Small intestine (tissue), 7 donors: Measurements from ENCODE around the gene SLC2A10. TPM values are rescaled to one million over a fixed set of nuclear protein-coding genes. Genes with fewer than 3 reads are reported as not detected.

ENCODE experiments used
- DNase-seq, 2 donors: peaks; one replicate each; pipeline versions ENCODE4 v3.0.0 to v3.0.0-alpha.2; 2013
- FAIRE-seq: peaks from 2 replicates; lab custom pipeline; 2012; peaks lifted over from hg19 to GRCh38; lab: Jason Lieb, UNC
- H3K27ac ChIP-seq, 3 donors: one replicate each; pipeline ENCODE4 v1.5.1; 2013; ENCODE audit warnings: low read length in 2 of 3, mild to moderate bottlenecking in 2 of 3, control low read depth in 1 of 3, inconsistent platforms in 1 of 3, low read depth in 1 of 3, moderate library complexity in 1 of 3
- H3K27me3 ChIP-seq, 3 donors: one replicate each; pipeline ENCODE4 v1.6.1; 2013; ENCODE audit warnings: low read length in 3 of 3, inconsistent platforms in 1 of 3; ENCODE audit not compliant: control insufficient read depth in 3 of 3, insufficient read depth in 3 of 3
- H3K36me3 ChIP-seq, 3 donors: one replicate each; pipeline ENCODE4 v1.6.1; 2013; ENCODE audit warnings: low read length in 3 of 3, inconsistent platforms in 1 of 3, low read depth in 1 of 3, mild to moderate bottlenecking in 1 of 3, moderate library complexity in 1 of 3; ENCODE audit not compliant: control insufficient read depth in 3 of 3, insufficient read depth in 2 of 3
- H3K4me1 ChIP-seq, 3 donors: one replicate each; pipeline ENCODE4 v1.6.1; 2013; ENCODE audit warnings: low read length in 2 of 3, inconsistent platforms in 1 of 3, low read depth in 1 of 3, mild to moderate bottlenecking in 1 of 3, moderate library complexity in 1 of 3; ENCODE audit not compliant: control insufficient read depth in 3 of 3, insufficient read depth in 2 of 3
- H3K4me3 ChIP-seq, 3 donors: one replicate each; pipeline ENCODE4 v1.5.1; 2013; ENCODE audit warnings: low read length in 3 of 3, control low read depth in 1 of 3, inconsistent platforms in 1 of 3, low read depth in 1 of 3, mild to moderate bottlenecking in 1 of 3, moderate library complexity in 1 of 3
- H3K9me3 ChIP-seq, 2 donors: one replicate each; pipeline ENCODE4 v1.6.1; 2013; ENCODE audit warnings: low read depth in 1 of 2, low read length in 1 of 2; ENCODE audit not compliant: control insufficient read depth in 2 of 2, insufficient read depth in 1 of 2
- WGBS, 3 donors: extraction: QIAGEN DNeasy Blood & Tissue Kit; methylation state at CpG; one replicate each; pipeline ENCODE4 v1.1.7; 2013; 5-methylcytosine and 5-hydroxymethylcytosine counted together
- polyA plus RNA-seq, 4 donors: library from polyadenylated mRNA; stranded (reverse) in 3 of 4; unstranded in 1 of 4; fragments of 200-250 nt in 3 of 4; fragments of 120-200 nt in 1 of 4; gene quantifications; one replicate each; pipeline versions ENCODE4 v1.2.1 to v1.2.3, GENCODE V29; 2013
- donor health status: healthy with polysubstance abuse.
- donor health status: control.
- donor health status: control.
- donor health status: Bipolar disorder and iron deficiency.
- donor health status: healthy.

Gene SLC2A10
- polyA plus RNA-seq, 4 donors = 0.27 to 24.0 (median 2.5) TPM

DNA sequence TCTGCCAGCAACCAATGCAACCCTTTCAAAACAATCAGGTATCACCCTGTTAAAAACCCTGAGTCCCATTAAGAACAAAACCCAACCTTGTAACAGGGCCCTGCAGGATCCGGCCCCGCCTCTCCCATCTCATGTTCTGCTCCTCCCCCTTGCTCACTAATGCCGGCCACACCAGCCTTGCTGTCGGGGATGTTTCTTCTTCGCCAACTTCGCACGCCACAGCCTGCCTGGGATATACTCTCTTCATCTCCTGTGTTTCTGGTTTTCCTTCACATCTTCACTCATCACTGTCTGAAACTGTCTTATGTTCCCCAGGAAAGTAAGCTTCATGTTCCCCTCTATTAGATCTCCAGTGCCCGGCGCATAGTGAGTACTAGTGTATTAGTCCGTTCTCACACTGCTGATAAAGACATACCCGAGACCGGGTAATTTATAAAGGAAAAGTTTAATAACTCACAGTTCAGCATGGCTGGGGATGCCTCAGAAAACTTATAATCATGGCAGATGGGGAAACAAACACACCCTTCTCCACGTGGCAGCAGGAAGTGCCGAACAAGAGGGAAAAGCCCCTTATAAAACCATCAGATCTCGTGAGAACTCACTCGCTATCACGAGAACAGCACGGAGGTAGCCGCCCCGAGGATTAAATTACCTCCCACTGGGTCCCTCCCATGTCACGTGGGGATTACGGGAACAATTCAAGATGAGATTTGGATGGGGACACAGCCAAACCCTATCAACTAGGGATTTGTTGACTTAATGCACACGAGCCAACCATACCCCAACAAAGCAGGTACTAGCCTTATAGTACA, 25.3 kb upstream of the SLC2A10 start:
- Histone ChIP-seq H3K27me3 (no peaks in the 10 kb centered on the region), H3K36me3 (peaks cover 0 to 8% (median 0%) of the 10 kb centered on the region in 3 donors), H3K4me1 (peaks cover 0 to 18% (median 6%) of the 10 kb centered on the region in 3 donors), H3K4me3 (peak overlapping the region in 1 of 3 donors; percentile 47), H3K9me3 (no peaks in the 10 kb centered on the region), H3K27ac (peak overlapping the region in 1 of 3 donors; percentile 69)
- WGBS, 3 donors = 39 to 51% (median 51%) methylated on average over 23 of the region's 23 CpGs
- DNase-seq (peak; percentile 18 to 69), FAIRE-seq (no peak)

DNA sequence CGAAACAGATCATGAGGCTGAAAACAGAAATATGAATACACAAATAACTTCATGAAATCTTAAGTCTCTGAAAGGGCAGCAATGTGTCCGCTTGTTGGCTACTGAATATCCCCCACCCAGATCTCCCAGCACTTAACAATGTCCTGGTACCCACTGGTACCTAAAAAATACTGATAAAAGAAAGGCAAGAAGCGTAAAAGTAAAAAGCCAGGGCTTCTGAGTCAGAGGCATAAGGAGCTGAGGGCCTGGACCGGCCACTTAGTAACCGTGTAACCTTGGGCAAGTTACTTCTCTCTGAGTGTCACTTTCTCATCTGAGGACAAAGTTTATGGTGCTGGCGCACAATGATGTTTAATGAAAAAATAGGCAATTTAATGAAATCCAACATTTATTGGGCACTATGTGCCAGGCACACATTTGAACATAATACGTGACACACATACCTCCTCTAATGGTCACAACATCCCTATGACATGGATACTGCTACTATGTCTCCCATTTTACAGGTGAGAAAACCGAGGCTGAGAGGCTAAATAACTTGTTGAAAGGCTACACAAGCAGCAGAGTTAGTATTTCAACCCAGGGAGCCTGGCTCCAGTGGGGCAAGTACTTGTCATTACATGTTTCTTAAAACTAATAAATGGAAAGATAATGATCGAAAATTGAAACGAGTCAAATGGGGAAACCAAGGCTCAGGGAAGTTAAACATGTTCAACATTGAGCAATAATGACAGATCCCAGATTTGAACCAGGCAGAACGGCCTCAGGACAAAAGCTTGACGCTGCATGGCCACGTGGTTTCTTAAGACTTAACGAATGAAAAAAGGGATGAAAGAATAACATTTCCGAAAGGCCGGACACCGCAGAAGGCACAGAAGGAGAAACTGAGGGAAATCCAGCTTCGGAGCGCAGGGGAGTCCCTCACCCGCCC, 21.0 kb upstream of the SLC2A10 start:
- H3K9me3 ChIP-seq = no peaks in the 10 kb centered on the region
- FAIRE-seq (no peak), DNase-seq (peak; percentile 43 to 47)
- H3K4me1 ChIP-seq = peaks cover 0 to 9% (median 6%) of the 10 kb centered on the region in 3 donors
- WGBS, 3 donors = 7 to 13% (median 9%) methylated on average over 20 of the region's 20 CpGs
- no peaks in the 10 kb centered on the region for H3K27me3 ChIP-seq
- peak overlapping the region; percentile 93 to 99 (median 97) for H3K27ac ChIP-seq
- peak overlapping the region; percentile 74 to 91 (median 85) for H3K4me3 ChIP-seq
- peaks cover 0 to 5% (median 0%) of the 10 kb centered on the region in 3 donors for H3K36me3 ChIP-seq

DNA sequence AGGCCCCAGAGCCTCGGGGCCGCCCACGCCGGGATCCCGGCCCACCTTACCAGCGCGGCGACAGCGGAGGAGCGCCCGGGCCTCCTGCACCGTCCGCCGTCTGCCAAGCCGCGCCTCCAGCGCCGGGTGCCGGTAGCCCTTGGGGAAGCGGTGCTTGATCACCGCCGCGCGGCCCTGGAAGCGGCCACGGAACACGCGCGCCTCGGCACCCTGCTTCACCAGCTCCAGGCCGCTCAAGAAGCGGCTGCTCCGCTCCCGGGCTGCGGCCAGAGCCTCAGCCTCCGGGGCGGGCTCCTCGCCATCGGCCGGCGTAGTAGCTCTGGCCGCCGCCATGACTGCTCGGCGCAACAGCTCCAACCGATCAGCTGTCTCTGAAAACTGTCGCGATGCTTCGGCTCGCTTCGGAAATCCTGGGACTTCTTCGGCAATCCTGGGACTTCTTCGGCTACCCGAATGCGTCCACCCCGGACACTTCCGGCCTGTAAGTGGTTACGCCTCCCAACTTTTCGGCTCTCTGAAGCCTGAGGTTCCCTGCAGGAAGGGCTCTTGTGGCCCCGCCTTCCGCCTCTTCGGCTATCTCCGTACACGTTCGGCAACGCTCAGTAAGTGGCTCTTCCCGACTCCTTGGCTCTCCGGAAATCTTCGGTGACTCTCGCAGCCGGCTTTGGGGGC, 20.2 kb upstream of the SLC2A10 start, which contains the start of gene TP53RK:
Gene TP53RK (minus strand): TSS at position 363 of the 672 bp plus-strand sequence. CDS start 30 bp downstream, at position 333.
- H3K9me3 ChIP-seq = no peaks in the 10 kb centered on the region
- H3K36me3 ChIP-seq = peaks cover 0 to 5% (median 0%) of the 10 kb centered on the region in 3 donors
- peak within 1 kb of the TSS; percentile 93 to 99 (median 97) for H3K27ac ChIP-seq
- DNase-seq (peak; percentile 99 to 100), FAIRE-seq (peak; percentile 39)
- H3K4me1 ChIP-seq = peaks cover 0 to 6% (median 5%) of the 10 kb centered on the region in 3 donors
- no peaks in the 10 kb centered on the region for H3K27me3 ChIP-seq
- 0% methylated on average over 49 to 71 of the region's 71 CpGs for WGBS, 3 donors
- peak within 1 kb of the TSS; percentile 74 to 91 (median 85) for H3K4me3 ChIP-seq

DNA sequence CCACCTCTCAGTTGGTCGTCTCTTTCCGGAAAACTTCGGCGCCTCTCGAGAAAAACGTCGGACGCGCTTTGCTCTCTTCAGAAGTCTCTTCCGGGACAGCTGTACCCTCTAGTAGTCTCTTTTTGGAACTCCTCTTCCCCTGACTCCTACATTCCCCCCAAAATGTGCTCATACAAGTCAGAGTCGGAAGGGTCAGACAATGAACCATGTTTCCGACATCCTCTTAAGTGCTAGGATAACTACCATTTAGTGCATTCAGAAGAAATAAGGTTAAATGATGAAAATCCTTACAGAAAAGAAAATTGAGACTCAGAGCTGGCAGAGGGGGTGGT, 19.7 kb upstream of the SLC2A10 start:
- 0 to 1% (median 1%) methylated on average over 12 of the region's 12 CpGs for WGBS, 3 donors
- Histone ChIP-seq H3K9me3 (no peaks in the 10 kb centered on the region), H3K36me3 (peaks cover 0 to 5% (median 0%) of the 10 kb centered on the region in 3 donors), H3K27ac (peak overlapping the region; percentile 57 to 99 (median 88)), H3K4me1 (peaks cover 0 to 6% (median 5%) of the 10 kb centered on the region in 3 donors), H3K4me3 (peak overlapping the region; percentile 33 to 85 (median 74)), H3K27me3 (no peaks in the 10 kb centered on the region)
- FAIRE-seq (no peak), DNase-seq (no peak)

DNA sequence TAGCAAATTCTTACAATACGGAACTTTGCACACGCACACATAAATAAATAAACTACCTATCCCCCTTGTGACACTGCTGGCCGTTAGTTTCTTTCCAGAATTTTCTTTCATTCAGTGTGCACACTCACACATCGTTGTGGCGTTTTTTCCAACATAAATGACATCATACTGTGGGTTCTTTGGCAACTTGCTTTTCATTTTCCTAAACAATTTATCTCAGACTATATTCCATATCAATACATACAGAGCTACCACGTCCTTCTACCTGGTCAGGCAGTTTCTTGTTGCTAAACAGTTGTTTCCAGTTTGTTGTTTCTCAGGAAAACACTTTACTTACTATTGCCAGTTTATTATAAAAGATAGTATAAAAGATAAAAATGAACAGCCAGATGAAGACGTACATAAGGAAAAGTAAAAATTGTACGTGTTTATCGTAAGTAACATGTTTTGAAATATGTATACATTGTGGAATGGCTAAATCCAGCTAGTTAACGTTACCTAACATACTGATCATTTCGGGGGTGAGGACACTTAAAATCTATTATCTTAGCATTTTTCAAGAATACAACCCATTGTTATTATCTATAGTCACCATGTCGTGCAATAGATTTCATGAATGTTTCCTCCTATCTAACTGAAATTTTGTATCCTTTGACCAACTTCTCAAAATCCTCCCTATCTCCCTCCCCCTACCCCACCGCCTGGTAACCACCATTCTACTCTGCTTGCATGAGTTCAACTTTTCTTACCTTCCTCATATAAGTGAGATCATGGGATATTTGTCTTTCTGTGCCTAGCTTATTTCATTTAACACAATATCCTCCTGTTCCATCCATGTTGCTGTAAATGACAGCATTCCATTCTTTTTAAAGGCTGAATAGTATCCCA, 19.0 kb upstream of the SLC2A10 start:
- Histone ChIP-seq H3K27ac (peak overlapping the region in 1 of 3 donors; percentile 88), H3K4me3 (peak overlapping the region; percentile 33 to 85 (median 74)), H3K36me3 (peaks cover 0 to 2% (median 0%) of the 10 kb centered on the region in 3 donors), H3K27me3 (no peaks in the 10 kb centered on the region), H3K9me3 (no peaks in the 10 kb centered on the region), H3K4me1 (peaks cover 0 to 6% (median 5%) of the 10 kb centered on the region in 3 donors)
- FAIRE-seq = no peak
- DNase-seq = peak in 1 of 2 donors; percentile 45
- 47 to 55% (median 54%) methylated on average over 13 of the region's 13 CpGs for WGBS, 3 donors

DNA sequence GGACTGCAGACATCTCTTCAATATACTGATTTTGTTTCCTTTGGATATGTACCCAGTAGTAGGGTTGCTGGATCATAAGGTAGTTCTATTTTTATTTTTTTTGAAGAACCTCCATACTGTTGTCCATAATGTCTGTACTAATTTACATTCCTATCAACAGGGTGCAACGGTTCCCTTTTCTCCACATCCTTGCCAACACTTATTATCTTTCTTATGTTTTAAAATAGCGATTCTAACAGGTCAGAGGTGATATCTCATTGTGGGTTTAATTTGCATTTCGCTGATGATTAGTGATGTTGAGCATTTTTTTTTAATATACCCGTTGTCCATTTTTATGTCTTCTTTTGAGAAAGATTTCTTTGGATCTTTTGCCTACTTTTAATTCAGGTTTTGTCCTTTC, 18.3 kb upstream of the SLC2A10 start:
- Histone ChIP-seq H3K4me1 (peaks cover 0 to 6% (median 5%) of the 10 kb centered on the region in 3 donors), H3K36me3 (peaks cover 0 to 2% (median 0%) of the 10 kb centered on the region in 3 donors), H3K27me3 (no peaks in the 10 kb centered on the region), H3K4me3 (no peak overlapping the region), H3K9me3 (no peaks in the 10 kb centered on the region), H3K27ac (no peak overlapping the region)
- DNase-seq = no peak
- 60 to 76% (median 61%) methylated on average over 4 of the region's 4 CpGs for WGBS, 3 donors
- FAIRE-seq = no peak

DNA sequence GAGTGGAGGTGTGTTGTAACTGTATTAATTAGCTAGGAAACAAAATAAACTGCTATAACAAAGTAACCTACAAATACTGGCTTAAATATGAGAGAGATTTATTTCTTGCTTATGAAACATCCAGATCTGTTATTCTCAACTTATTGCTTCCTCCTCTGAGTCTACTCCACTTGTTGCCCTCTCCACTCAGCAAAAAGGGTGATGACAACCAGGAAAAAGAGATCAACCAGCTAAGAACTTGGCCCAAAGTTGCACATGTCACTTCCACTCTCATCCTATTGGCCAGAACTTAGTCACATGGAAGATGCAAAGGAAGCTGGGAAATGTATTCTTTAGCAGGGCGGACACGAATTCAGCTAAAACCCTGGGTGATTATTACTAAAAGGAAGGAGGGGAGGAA, 15.0 kb upstream of the SLC2A10 start:
- no peak for FAIRE-seq

More for the DNA sequence above, 15.0 kb upstream of the SLC2A10 start:
- Histone ChIP-seq H3K27me3 (no peaks in the 10 kb centered on the region), H3K27ac (no peak overlapping the region), H3K4me1 (no peaks in the 10 kb centered on the region), H3K9me3 (peaks cover 0 to 1% of the 10 kb centered on the region in 2 donors), H3K4me3 (no peak overlapping the region), H3K36me3 (no peaks in the 10 kb centered on the region)
- DNase-seq = peak in 1 of 2 donors; percentile 23
- WGBS, 3 donors = 51 to 75% (median 72%) methylated on average over 2 of the region's 2 CpGs
